ENCODE measurements around the gene MITF.

MITF gene

DNA sequence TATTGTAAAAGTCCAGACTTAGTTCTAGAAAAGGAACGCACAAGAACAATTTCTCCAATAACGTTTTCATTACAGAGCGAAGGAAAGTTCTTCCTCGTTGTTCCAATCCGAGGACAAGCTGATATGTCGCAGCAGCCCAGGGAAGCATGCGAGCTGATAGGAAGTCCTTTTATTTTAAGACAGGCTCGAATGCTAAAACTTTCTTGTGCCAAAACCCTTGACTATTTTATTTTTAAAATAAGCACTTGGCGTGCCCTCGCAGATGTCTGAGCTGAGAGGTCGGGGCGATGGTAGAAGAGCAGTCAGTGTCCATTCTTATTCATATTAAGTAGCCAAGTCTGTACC, 433 bp upstream of the MITF start:
- Histone ChIP-seq H3K27ac (replicated peaks) (peak overlapping the region; percentile 40), H3K4me3 (replicated peaks; ENCODE audit: insufficient read depth, low read length) (peak overlapping the region; percentile 84), H3K27me3 (ENCODE audit: insufficient read depth, poor library complexity, severe bottlenecking) (no peaks in the 10 kb centered on the region)
- TF ChIP-seq, protein P1, sequence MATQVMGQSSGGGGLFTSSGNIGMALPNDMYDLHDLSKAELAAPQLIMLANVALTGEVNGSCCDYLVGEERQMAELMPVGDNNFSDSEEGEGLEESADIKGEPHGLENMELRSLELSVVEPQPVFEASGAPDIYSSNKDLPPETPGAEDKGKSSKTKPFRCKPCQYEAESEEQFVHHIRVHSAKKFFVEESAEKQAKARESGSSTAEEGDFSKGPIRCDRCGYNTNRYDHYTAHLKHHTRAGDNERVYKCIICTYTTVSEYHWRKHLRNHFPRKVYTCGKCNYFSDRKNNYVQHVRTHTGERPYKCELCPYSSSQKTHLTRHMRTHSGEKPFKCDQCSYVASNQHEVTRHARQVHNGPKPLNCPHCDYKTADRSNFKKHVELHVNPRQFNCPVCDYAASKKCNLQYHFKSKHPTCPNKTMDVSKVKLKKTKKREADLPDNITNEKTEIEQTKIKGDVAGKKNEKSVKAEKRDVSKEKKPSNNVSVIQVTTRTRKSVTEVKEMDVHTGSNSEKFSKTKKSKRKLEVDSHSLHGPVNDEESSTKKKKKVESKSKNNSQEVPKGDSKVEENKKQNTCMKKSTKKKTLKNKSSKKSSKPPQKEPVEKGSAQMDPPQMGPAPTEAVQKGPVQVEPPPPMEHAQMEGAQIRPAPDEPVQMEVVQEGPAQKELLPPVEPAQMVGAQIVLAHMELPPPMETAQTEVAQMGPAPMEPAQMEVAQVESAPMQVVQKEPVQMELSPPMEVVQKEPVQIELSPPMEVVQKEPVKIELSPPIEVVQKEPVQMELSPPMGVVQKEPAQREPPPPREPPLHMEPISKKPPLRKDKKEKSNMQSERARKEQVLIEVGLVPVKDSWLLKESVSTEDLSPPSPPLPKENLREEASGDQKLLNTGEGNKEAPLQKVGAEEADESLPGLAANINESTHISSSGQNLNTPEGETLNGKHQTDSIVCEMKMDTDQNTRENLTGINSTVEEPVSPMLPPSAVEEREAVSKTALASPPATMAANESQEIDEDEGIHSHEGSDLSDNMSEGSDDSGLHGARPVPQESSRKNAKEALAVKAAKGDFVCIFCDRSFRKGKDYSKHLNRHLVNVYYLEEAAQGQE (IDR thresholded peaks at IDR 0.05; ENCODE audit: insufficient replicate concordance, low read depth): no peak
- no peak for TF ChIP-seq GABPA (IDR thresholded peaks at IDR 0.05; ENCODE audit: low read depth)
- TF ChIP-seq SPI1 (IDR thresholded peaks at IDR 0.05; ENCODE audit: borderline replicate concordance, low read depth): no peak
- no peak for TF ChIP-seq CTCF (IDR thresholded peaks at IDR 0.05; ENCODE audit: insufficient read depth, low read length)
- no peak for TF ChIP-seq POLR2AphosphoS5 (IDR thresholded peaks at IDR 0.05; ENCODE audit: low read depth)
- no peak for DNase-seq (ENCODE audit: low read depth in 1 of 2, low spot score in 1 of 2)

GRCh38 chr3:69740103-69741021, 1.1 kb downstream of the MITF start:
- TF ChIP-seq CTCF (IDR thresholded peaks at IDR 0.05; ENCODE audit: insufficient read depth, low read length) (no peak), GABPA (IDR thresholded peaks at IDR 0.05; ENCODE audit: low read depth) (no peak), POLR2AphosphoS5 (IDR thresholded peaks at IDR 0.05; ENCODE audit: low read depth) (no peak), SPI1 (IDR thresholded peaks at IDR 0.05; ENCODE audit: borderline replicate concordance, low read depth) (no peak)
- TF ChIP-seq, protein P1 (IDR thresholded peaks at IDR 0.05; ENCODE audit: insufficient replicate concordance, low read depth): no peak
- peak overlapping the region; percentile 84 for H3K4me3 ChIP-seq (replicated peaks; ENCODE audit: insufficient read depth, low read length)
- no peaks in the 10 kb centered on the region for H3K27me3 ChIP-seq (ENCODE audit: insufficient read depth, poor library complexity, severe bottlenecking)
- DNase-seq (ENCODE audit: low read depth in 1 of 2, low spot score in 1 of 2): no peak
- no peak overlapping the region for H3K27ac ChIP-seq (replicated peaks)

GRCh38 chr3:69741032-69741767, 1.9 kb downstream of the MITF start:
- TF ChIP-seq SPI1 (IDR thresholded peaks at IDR 0.05; ENCODE audit: borderline replicate concordance, low read depth) (no peak), CTCF (IDR thresholded peaks at IDR 0.05; ENCODE audit: insufficient read depth, low read length) (no peak), POLR2AphosphoS5 (IDR thresholded peaks at IDR 0.05; ENCODE audit: low read depth) (no peak), GABPA (IDR thresholded peaks at IDR 0.05; ENCODE audit: low read depth) (no peak)
- TF ChIP-seq, protein P1 (IDR thresholded peaks at IDR 0.05; ENCODE audit: insufficient replicate concordance, low read depth): no peak
- DNase-seq (ENCODE audit: low read depth in 1 of 2, low spot score in 1 of 2): no peak
- no peak overlapping the region for H3K4me3 ChIP-seq (replicated peaks; ENCODE audit: insufficient read depth, low read length)

More at GRCh38 chr3:69741032-69741767, 1.9 kb downstream of the MITF start:
- no peak overlapping the region for H3K27ac ChIP-seq (replicated peaks)
- no peaks in the 10 kb centered on the region for H3K27me3 ChIP-seq (ENCODE audit: insufficient read depth, poor library complexity, severe bottlenecking)
